H1 (cell line): ENCODE measurements around the gene ARPC4. TPM values are rescaled to one million over a fixed set of nuclear protein-coding genes. Genes with fewer than 3 reads are reported as not detected.

Source experiments
- CTCF ChIA-PET: fragments of 300-600 bp; sonication (Branson Sonifier 250); formaldehyde crosslinking; loops from one replicate; lab custom pipeline; 2021; ENCODE audit not compliant: partially characterized antibody; lab: Charles Lee
- POLR2A ChIA-PET: fragments of 300-600 bp; sonication (Branson Sonifier 250); formaldehyde crosslinking; loops from one replicate; lab custom pipeline; 2021; ENCODE audit warnings: inconsistent platforms; ENCODE audit not compliant: partially characterized antibody; lab: Charles Lee
- DNase-seq, 2 experiments: peaks; one replicate each; pipeline versions ENCODE4 v3.0.0 to v3.0.0-alpha.2; 2010 to 2022; ENCODE audit warnings: low spot score in 2 of 2, low read depth in 1 of 2, mixed read lengths in 1 of 2
- FAIRE-seq: peaks from 2 replicates; lab custom pipeline; 2011; peaks lifted over from hg19 to GRCh38; lab: Jason Lieb, UNC
- H2AFZ ChIP-seq: 2 replicates; pipeline ENCODE4 v1.8.1; 2012; ENCODE audit warnings: low read length, inconsistent platforms
- H2AK5ac ChIP-seq: 2 replicates; pipeline ENCODE4 v1.6.1; 2013; ENCODE audit warnings: low read depth, low read length
- H2BK120ac ChIP-seq: replicated peaks from 2 replicates; pipeline ENCODE3; 2013; ENCODE audit warnings: low read depth, low read length, inconsistent platforms
- H2BK12ac ChIP-seq: 2 replicates; pipeline ENCODE4 v1.6.1; 2013; ENCODE audit warnings: low read depth, low read length
- H2BK15ac ChIP-seq: 2 replicates; pipeline ENCODE4 v1.6.1; 2013; ENCODE audit warnings: low read length
- H2BK20ac ChIP-seq: 2 replicates; pipeline ENCODE4 v1.6.1; 2013; ENCODE audit warnings: low read length
- H2BK5ac ChIP-seq: 2 replicates; pipeline ENCODE4 v1.6.1; 2013; ENCODE audit warnings: low read depth, low read length
- H3K14ac ChIP-seq: 2 replicates; pipeline ENCODE4 v1.6.1; 2013; ENCODE audit warnings: inconsistent platforms; ENCODE audit not compliant: insufficient read length
- H3K18ac ChIP-seq: 2 replicates; pipeline ENCODE4 v1.6.1; 2013; ENCODE audit warnings: low read length; ENCODE audit errors: extremely low read depth
- H3K23ac ChIP-seq: 2 replicates; pipeline ENCODE4 v1.6.1; 2013; ENCODE audit warnings: inconsistent platforms; ENCODE audit not compliant: insufficient read length
- H3K23me2 ChIP-seq: 2 replicates; pipeline ENCODE4 v1.6.1; 2013; ENCODE audit warnings: low read depth, low read length
- H3K27ac ChIP-seq: 2 replicates; pipeline ENCODE4 v1.6.1; 2011; ENCODE audit warnings: low read depth, low read length, inconsistent platforms
- H3K27me3 ChIP-seq, 4 experiments: replicated peaks in 1 of 4; 1 replicate in 1 of 4; 2 replicates in 3 of 4; pipeline versions ENCODE4 v1.6.1 to v1.8.1; 2011 to 2013; ENCODE audit warnings: low read length in 3 of 4, mild to moderate bottlenecking in 3 of 4, inconsistent platforms in 2 of 4, mixed read lengths in 2 of 4, moderate library complexity in 1 of 4; ENCODE audit not compliant: control insufficient read depth in 3 of 4, insufficient read depth in 3 of 4; ENCODE audit errors: extremely low read depth in 1 of 4
- H3K36me3 ChIP-seq, 4 experiments: 2 replicates each; pipeline versions ENCODE4 v1.6.1 to v1.8.1; 2011 to 2013; ENCODE audit warnings: mild to moderate bottlenecking in 4 of 4, low read length in 3 of 4, moderate library complexity in 2 of 4, control low read depth in 1 of 4, inconsistent platforms in 1 of 4; ENCODE audit not compliant: insufficient read depth in 4 of 4, control insufficient read depth in 2 of 4
- H3K4ac ChIP-seq: replicated peaks from 2 replicates; pipeline ENCODE3; 2013; ENCODE audit warnings: low read length, low read depth, mixed read lengths, inconsistent platforms; ENCODE audit not compliant: insufficient read length
- H3K4me1 ChIP-seq, 4 experiments: replicated peaks in 1 of 4; 1 replicate in 1 of 4; 2 replicates in 3 of 4; pipeline versions ENCODE4 v1.6.1 to v1.8.1; 2011 to 2013; ENCODE audit warnings: low read length in 3 of 4, inconsistent platforms in 2 of 4, mixed read lengths in 1 of 4; ENCODE audit not compliant: insufficient read depth in 4 of 4, control insufficient read depth in 3 of 4
- H3K4me2 ChIP-seq, 2 experiments: 2 replicates each; pipeline versions ENCODE4 v1.6.1 to v1.8.1; 2011 to 2013; ENCODE audit warnings: low read depth in 2 of 2, low read length in 2 of 2, control low read depth in 1 of 2, inconsistent platforms in 1 of 2, mild to moderate bottlenecking in 1 of 2; ENCODE audit not compliant: insufficient read depth in 1 of 2
- H3K4me3 ChIP-seq, 4 experiments: fragments of 200-600, 300-600 bp in 1 of 4; sonication (generic), shearing (Covaris generic), sonication (Bioruptor Twin) in 1 of 4; 2 replicates each; pipeline versions ENCODE4 v1.5.1 to v1.8.1; 2011 to 2016; ENCODE audit warnings: low read length in 4 of 4, low read depth in 3 of 4, control low read depth in 2 of 4, inconsistent platforms in 2 of 4, mild to moderate bottlenecking in 2 of 4, mixed read lengths in 1 of 4, moderate library complexity in 1 of 4; ENCODE audit not compliant: insufficient read depth in 2 of 4; ENCODE audit errors: extremely low read depth in 1 of 4
- H3K56ac ChIP-seq: replicated peaks from 2 replicates; pipeline ENCODE3; 2013; ENCODE audit warnings: low read depth, mild to moderate bottlenecking, mixed read lengths, low read length, inconsistent platforms; ENCODE audit not compliant: insufficient read length
- H3K79me1 ChIP-seq: 2 replicates; pipeline ENCODE4 v1.6.1; 2013; ENCODE audit warnings: low read depth, low read length, control low read depth
- H3K79me2 ChIP-seq, 2 experiments: 2 replicates each; pipeline versions ENCODE4 v1.6.1 to v1.8.1; 2012 to 2013; ENCODE audit warnings: low read length in 2 of 2, mild to moderate bottlenecking in 2 of 2, inconsistent platforms in 1 of 2; ENCODE audit not compliant: insufficient read depth in 2 of 2, control insufficient read depth in 1 of 2
- H3K9ac ChIP-seq, 4 experiments: replicated peaks in 1 of 4; 1 replicate in 1 of 4; 2 replicates in 3 of 4; pipeline versions ENCODE4 v1.6.1 to v1.8.1; 2011 to 2013; ENCODE audit warnings: low read depth in 3 of 4, low read length in 3 of 4, control low read depth in 2 of 4, mild to moderate bottlenecking in 2 of 4, moderate library complexity in 2 of 4, inconsistent platforms in 1 of 4; ENCODE audit errors: extremely low read depth in 1 of 4
- H3K9me3 ChIP-seq, 2 experiments: 2 replicates each; pipeline versions ENCODE4 v1.6.1 to v1.8.1; 2012 to 2013; ENCODE audit warnings: mild to moderate bottlenecking in 2 of 2, moderate library complexity in 2 of 2, control low read depth in 1 of 2, inconsistent platforms in 1 of 2, low read depth in 1 of 2, low read length in 1 of 2, mixed read lengths in 1 of 2; ENCODE audit not compliant: insufficient read depth in 2 of 2
- H4K20me1 ChIP-seq, 2 experiments: replicated peaks in 1 of 2; 2 replicates each; pipeline versions ENCODE3 to v1.8.1; 2011 to 2013; ENCODE audit warnings: inconsistent platforms in 2 of 2, low read length in 2 of 2, mild to moderate bottlenecking in 1 of 2; ENCODE audit not compliant: insufficient read depth in 2 of 2, control insufficient read depth in 1 of 2
- H4K5ac ChIP-seq: 2 replicates; pipeline ENCODE4 v1.6.1; 2013; ENCODE audit warnings: low read length, low read depth, mixed read lengths, inconsistent platforms; ENCODE audit not compliant: insufficient read length
- H4K8ac ChIP-seq: 2 replicates; pipeline ENCODE4 v1.8.0; 2013; ENCODE audit warnings: mild to moderate bottlenecking, moderate library complexity, low read length, inconsistent platforms; ENCODE audit not compliant: insufficient read depth; ENCODE audit errors: extremely low read depth
- H4K91ac ChIP-seq: replicated peaks from 2 replicates; pipeline ENCODE3; 2013; ENCODE audit warnings: low read length, mixed read lengths, inconsistent platforms; ENCODE audit not compliant: insufficient read length
- ASH2L ChIP-seq: fragments of 200-600, 300-600 bp; sonication (generic); IDR thresholded peaks from one replicate; pipeline ENCODE4 v1.7.1; 2017; ENCODE audit warnings: low read length
- BACH1 ChIP-seq: IDR thresholded peaks from 2 replicates; pipeline ENCODE4 v1.6.1; 2012; ENCODE audit warnings: low read length, improper control_type of control experiment
- BRCA1 ChIP-seq: IDR thresholded peaks from 2 replicates; pipeline ENCODE4 v1.6.1; 2012; ENCODE audit warnings: low read depth, low read length, improper control_type of control experiment
- CHD2 ChIP-seq: IDR thresholded peaks from 2 replicates; pipeline ENCODE4 v1.6.1; 2012; ENCODE audit warnings: low read length, improper control_type of control experiment
- EP300 ChIP-seq, 2 experiments: IDR thresholded peaks; 1 replicate in 1 of 2; 2 replicates in 1 of 2; pipeline ENCODE4 v1.6.1; 2011 to 2012; ENCODE audit warnings: low read depth in 2 of 2, low read length in 2 of 2, mild to moderate bottlenecking in 2 of 2, borderline replicate concordance in 1 of 2, inconsistent platforms in 1 of 2, moderate library complexity in 1 of 2
- JUN ChIP-seq: IDR thresholded peaks from 2 replicates; pipeline ENCODE4 v1.6.1; 2011; ENCODE audit warnings: low read depth, mild to moderate bottlenecking, improper control_type of control experiment, low read length
- KDM1A ChIP-seq: fragments of 200-600, 300-600 bp; sonication (generic); IDR thresholded peaks from 2 replicates; pipeline ENCODE4 v1.7.1; 2016; ENCODE audit warnings: mild to moderate bottlenecking, low read length, borderline replicate concordance
- NRF1 ChIP-seq: IDR thresholded peaks from 2 replicates; pipeline ENCODE4 v1.6.1; 2011; ENCODE audit warnings: mild to moderate bottlenecking, low read depth, low read length, improper control_type of control experiment
- RXRA ChIP-seq: IDR thresholded peaks from 2 replicates; pipeline ENCODE4 v1.6.1; 2011; ENCODE audit warnings: low read depth, mild to moderate bottlenecking, low read length, moderate library complexity; ENCODE audit not compliant: insufficient read depth
- SIRT6 ChIP-seq: IDR thresholded peaks from one replicate; pipeline ENCODE4 v1.7.1; 2012; ENCODE audit warnings: low read length, inconsistent platforms
- SP1 ChIP-seq: IDR thresholded peaks from 2 replicates; pipeline ENCODE4 v1.6.1; 2011; ENCODE audit warnings: low read depth, low read length
- SP2 ChIP-seq: IDR thresholded peaks from 2 replicates; pipeline ENCODE4 v1.6.1; 2012; ENCODE audit warnings: mild to moderate bottlenecking, low read length, inconsistent platforms
- TAF1 ChIP-seq: IDR thresholded peaks from 2 replicates; pipeline ENCODE4 v1.6.1; 2011; ENCODE audit warnings: mild to moderate bottlenecking, low read depth, low read length
- TCF12 ChIP-seq: IDR thresholded peaks from 2 replicates; pipeline ENCODE4 v1.6.1; 2011; ENCODE audit warnings: low read depth, mild to moderate bottlenecking, low read length
- TEAD4 ChIP-seq: IDR thresholded peaks from 2 replicates; pipeline ENCODE4 v1.6.1; 2012; ENCODE audit warnings: low read depth, low read length, inconsistent platforms, mixed read lengths
- WGBS, 2 experiments: shearing (Covaris generic) in 1 of 2; methylation state at CpG; one replicate each; pipeline versions ENCODE4 v1.1.6 to v1.1.7; 2013 to 2015; ENCODE audit warnings: low lambda C conversion rate in 2 of 2, mixed read lengths in 2 of 2, inconsistent platforms in 1 of 2, low coverage in 1 of 2, missing lambda C conversion rate in 1 of 2; ENCODE audit not compliant: insufficient replicate concordance in 2 of 2, insufficient coverage in 1 of 2, insufficient read length in 1 of 2; ENCODE audit errors: extremely low coverage in 1 of 2, missing lambda C conversion rate in 1 of 2; 5-methylcytosine and 5-hydroxymethylcytosine counted together
- polyA plus RNA-seq, 7 experiments: library from polyadenylated mRNA; depleted of rRNA in 3 of 7; stranded (reverse) in 5 of 7; unstranded in 2 of 7; fragments of >200 nt in 5 of 7; fragments of 200-250 nt in 2 of 7; gene quantifications; 1 replicate in 5 of 7; 2 replicates in 1 of 7; 4 replicates in 1 of 7; pipeline versions ENCODE4 v1.2.1 to v1.2.3, GENCODE V29; 2011 to 2013; ENCODE audit warnings: missing spikeins in 2 of 7, mixed read lengths in 2 of 7
- total RNA-seq: library from RNA; stranded (reverse); fragmentation: NEBNext Ultra II Directional; extraction: Animal tissue kit (Norgen Biotek cat#: 25700); gene quantifications from 2 replicates; pipeline ENCODE4 v1.2.1, GENCODE V29; 2021

The ARPC4 gene
- total and polyA plus RNA-seq, 2 of the 8 experiments (the other 6 are each of a cell fraction or from before 2014, with no cell fraction given) = 138 to 154 TPM

DNA sequence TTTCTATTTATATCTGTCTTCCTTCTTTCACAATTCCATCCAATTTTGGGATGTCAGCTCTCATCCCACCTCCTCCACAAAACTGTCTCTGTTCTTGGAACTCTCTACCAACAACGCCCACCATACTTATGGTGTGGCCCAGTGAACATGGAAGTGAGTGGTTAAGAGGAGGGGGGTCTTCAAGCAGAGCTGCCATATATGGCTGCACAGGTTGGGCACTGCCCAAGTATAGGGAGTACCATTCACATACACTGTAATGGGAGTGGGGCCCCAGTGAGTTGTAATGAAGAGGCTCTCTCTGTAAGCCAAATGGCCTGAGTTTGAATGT, 15.2 kb upstream of the ARPC4 start:
- Histone ChIP-seq H2BK120ac (no peak overlapping the region), H3K14ac (no peak overlapping the region), H3K36me3 (peaks cover 2 to 12% (median 10%) of the 10 kb centered on the region in 4 experiments; a peak in 6 of 8 replicates), H3K79me2 (no peaks in the 10 kb centered on the region), H4K5ac (no peak overlapping the region), H3K4me3 (no peak overlapping the region), H3K27ac (no peak overlapping the region), H2AFZ (no peak overlapping the region), H2BK20ac (no peak overlapping the region), H2BK12ac (no peak overlapping the region), H4K20me1 (no peaks in the 10 kb centered on the region), H2BK5ac (no peak overlapping the region), H3K23me2 (no peaks in the 10 kb centered on the region; the same call in 1 of the 2 replicates), H2BK15ac (no peak overlapping the region), H3K4me1 (no peaks in the 10 kb centered on the region), H3K4me2 (no peak overlapping the region), H4K91ac (no peak overlapping the region), H4K8ac (no peak overlapping the region), H3K9ac (no peak overlapping the region), H2AK5ac (no peak overlapping the region), H3K23ac (no peak overlapping the region), H3K9me3 (no peaks in the 10 kb centered on the region), H3K79me1 (no peaks in the 10 kb centered on the region), H3K56ac (no peak overlapping the region), H3K18ac (no peak overlapping the region), H3K4ac (no peak overlapping the region), H3K27me3 (peaks cover 0 to 5% (median 1%) of the 10 kb centered on the region in 4 experiments; a peak in 4 of 7 replicates)
- WGBS, 2 experiments = 77% methylated on average over 1 of the region's 1 CpG; no CpG with 5 or more reads in 1 of the 2 experiments
- POLR2A ChIA-PET = interaction anchor here (0.6 to 2.8 kb wide), 11 partner anchors 8 to 79 kb away, joined by 3 to 10 read pairs (median 4); partner anchors contain the start of genes ARPC4, BRPF1 and TADA3
- CTCF ChIA-PET = no interaction called here
- FAIRE-seq (no peak), DNase-seq (no peak)
- no peak for TF ChIP-seq RXRA
- TF ChIP-seq KDM1A = no peak
- TF ChIP-seq TEAD4 = no peak
- TF ChIP-seq JUN = no peak
- TF ChIP-seq TCF12 = no peak
- TF ChIP-seq ASH2L = no peak
- TF ChIP-seq CHD2 = no peak
- TF ChIP-seq BACH1 = no peak
- TF ChIP-seq BRCA1 = no peak
- TF ChIP-seq EP300 (IDR thresholded peaks at IDR 0.05; ENCODE audit: borderline replicate concordance in 1 of 2, low read depth in 2 of 2, low read length in 2 of 2) = no peak
- no peak for TF ChIP-seq SP1
- TF ChIP-seq NRF1 = no peak
- TF ChIP-seq SP2 = no peak
- TF ChIP-seq TAF1 = no peak
- TF ChIP-seq SIRT6 = no peak
